Middle frontal gyrus (tissue), 1 donor: ENCODE measurements around the gene ARHGEF37.
A peak's percentile ranks its signal among the peaks of the same experiment; 100 is the strongest.
"Not testable (repeated sequence)": the region's sequence is repeated elsewhere in the genome, so short reads cannot be mapped to it uniquely, and the experiment has no call there.

Experiments used
- DNase-seq: peaks from one replicate; pipeline ENCODE4 v3.0.0-alpha.2; 2015; ENCODE audit warnings: low spot score; ENCODE audit errors: extremely low spot score

ARHGEF37 gene, protein sequence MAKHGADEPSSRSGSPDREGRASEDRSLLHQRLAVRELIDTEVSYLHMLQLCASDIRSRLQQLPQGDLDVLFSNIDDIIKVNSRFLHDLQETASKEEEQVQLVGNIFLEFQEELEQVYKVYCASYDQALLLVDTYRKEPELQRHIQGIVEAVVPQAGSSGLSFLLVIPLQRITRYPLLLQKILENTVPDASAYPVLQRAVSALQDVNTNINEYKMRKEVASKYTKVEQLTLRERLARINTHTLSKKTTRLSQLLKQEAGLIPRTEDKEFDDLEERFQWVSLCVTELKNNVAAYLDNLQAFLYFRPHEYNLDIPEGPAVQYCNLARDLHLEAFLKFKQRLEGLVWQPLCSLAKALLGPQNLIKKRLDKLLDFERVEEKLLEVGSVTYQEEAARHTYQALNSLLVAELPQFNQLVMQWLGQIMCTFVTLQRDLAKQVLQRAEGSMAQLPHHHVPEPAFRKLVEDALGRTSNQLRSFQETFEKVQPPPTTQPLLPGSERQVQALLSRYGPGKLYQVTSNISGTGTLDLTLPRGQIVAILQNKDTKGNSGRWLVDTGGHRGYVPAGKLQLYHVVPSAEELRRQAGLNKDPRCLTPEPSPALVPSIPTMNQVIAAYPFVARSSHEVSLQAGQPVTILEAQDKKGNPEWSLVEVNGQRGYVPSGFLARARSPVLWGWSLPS

DNA sequence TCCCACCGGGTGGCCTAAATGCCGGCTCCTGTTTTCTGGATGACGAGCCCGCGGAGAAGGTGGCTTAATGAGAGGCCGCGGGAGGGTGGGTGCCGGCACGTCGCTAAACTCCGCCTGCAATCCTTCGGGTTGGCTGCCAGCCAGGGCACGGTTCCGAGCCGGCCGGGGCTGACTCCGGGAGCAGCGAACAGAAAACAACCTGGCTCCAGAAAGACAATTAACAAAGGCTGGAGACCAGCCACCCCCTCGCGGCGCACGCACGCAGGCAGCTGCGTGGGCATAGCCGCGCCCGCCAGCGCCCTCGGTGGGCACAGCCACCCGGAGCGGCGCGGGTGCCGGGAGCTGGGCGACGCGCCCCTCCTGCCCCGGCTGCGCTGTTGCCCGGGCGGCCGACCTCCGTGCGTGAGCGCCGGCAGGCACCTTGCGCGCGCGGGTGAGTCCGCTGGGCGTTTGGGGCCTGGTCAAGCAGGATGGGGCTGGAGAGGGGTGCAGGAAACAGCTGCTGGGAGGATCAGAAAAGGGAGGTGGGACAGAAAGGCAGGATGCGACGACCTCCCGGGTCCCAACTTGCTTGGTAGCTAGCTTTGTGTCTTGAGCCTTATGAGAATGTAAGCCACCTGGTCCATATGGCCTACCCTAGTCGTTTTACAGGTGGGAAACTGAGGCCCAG lies at the start of gene ARHGEF37:
TSS of gene ARHGEF37 (plus strand) at position 307 of the 670 bp plus-strand sequence. CDS start 16,272 bp downstream, outside the sequence.
- peak; percentile 53 for DNase-seq

DNA sequence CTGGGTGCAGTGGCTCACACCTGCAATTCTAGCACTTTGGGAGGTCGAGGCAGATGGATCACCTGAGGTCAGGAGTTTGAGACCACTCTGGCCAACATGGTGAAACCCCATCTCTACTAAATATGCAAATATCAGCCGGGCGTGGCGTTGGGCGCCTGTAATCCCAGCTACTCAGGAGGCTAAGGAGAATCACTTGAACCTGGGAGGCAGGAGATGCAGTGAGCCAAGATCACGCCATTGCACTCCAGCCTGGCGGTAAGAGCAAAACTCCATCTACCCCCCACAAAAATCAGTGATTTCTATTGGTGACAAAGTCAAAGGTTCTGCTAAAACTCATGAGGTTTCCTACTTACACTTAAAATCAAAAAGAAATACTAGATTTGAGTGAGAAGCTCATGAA lies 48.9 kb upstream of the ARHGEF37 start:
- no peak for DNase-seq

DNA sequence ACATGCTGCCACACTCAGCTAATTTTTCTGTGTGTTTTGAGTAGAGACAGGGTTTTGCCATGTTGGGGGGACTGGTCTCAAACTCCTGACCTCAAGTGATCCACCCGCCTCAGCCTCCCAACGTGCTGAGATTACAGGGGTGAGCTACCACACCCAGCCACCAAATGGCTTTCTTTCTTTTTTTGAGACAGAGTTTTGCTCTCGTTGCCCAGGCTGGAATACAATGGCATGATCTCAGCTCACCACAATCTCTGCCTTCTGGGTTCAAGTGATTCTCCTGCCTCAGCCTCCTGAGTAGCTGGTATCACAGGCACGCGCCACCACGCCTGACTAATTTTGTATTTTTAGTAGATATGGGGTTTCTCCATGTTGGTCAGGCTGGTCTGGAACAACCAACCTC lies 45.5 kb upstream of the ARHGEF37 start:
- DNase-seq = not testable (repeated sequence)

DNA sequence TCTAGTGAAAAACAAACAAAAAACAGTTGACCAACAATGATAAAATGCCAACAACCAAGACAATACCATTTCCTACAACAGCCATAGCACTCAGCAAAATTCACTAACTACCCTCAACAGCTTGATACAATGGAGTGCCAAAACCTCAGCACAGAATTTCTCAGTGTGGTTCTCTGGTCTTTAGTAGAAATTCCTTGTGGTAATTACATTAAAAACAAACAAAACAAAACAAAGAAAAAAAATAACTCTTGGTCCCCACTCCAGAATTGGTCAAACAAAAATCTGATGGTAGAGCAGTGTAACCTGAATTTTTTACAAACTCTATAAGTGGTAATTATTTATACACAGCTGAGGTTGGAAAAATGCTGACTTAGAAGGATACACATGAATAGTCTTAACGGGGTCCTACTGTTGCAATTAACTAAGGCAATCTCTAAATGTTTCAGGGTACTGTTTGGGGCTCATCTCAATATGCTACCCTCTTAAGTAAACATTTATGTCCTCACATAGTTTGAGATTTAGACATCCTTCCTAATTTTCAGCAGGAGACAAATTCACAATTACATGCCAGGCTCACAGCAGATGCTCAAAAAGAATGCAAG lies 43.8 kb upstream of the ARHGEF37 start:
- DNase-seq = no peak

DNA sequence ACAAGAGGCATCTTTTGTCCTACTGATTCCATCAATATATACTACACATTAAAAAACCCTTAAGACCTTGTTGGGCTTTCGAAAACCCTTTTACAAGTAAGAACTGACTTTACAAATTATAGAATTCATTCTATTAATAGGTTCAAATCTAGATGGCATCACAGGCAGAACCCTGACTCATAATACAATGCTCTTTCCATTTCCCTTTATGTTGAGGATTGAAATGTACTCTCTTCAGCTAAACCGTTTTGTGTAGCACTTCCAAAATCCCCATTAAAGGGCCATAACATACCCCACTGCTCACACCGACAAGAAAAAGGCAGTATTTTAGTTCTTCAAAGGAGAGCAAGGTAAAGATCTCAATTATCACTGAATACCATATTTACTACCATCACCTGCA lies 41.2 kb upstream of the ARHGEF37 start:
- no peak for DNase-seq

DNA sequence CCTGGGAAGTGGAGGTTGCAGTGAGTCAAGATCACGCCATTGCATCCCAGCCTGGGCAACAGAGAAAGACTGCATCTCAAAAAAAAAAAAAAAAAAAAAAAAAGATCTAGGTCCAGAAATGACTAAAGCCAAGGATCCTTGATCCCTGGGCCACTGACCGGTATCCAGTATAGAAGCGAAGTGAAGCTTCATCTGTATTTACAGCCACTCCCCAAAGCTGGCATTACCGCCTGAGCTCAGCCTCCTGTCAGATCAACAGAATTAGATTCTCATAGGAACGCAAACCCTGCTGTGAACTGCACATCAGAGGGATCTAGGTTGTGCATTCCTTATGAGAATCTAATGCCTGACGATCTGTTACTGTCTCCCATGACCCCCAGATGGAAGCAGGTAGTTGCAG lies 39.4 kb upstream of the ARHGEF37 start:
- no peak for DNase-seq

DNA sequence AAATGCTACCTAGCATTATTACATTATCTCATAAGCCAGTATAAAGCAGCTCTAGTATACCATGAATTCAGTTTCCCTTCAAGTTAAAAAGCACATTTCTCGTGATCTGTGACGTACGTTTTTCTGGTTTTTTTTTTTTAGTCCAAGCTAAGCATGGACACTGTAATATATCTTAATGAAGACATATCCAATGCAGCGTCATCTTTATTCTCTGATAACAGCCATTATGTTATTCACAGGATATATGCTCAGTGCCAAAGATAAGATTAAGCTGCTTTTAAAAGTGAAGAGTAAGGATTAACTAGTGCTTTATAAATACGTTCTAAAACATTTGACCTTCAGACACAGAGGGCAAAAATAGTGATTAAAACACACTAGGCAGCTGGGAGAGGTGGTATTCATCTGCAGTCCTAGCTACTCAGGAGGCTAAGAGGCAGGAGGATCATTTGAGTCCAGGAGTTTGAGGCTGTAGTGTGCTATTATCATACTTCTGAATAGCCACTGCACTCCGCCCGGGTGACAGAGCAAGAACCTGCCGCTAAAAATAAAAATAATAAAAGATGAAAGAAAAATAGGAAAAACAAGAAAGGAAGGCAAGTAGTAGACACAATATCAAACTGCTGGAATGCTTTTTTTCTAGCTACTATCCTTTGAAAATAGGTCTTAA lies 37.8 kb upstream of the ARHGEF37 start:
- DNase-seq = no peak

DNA sequence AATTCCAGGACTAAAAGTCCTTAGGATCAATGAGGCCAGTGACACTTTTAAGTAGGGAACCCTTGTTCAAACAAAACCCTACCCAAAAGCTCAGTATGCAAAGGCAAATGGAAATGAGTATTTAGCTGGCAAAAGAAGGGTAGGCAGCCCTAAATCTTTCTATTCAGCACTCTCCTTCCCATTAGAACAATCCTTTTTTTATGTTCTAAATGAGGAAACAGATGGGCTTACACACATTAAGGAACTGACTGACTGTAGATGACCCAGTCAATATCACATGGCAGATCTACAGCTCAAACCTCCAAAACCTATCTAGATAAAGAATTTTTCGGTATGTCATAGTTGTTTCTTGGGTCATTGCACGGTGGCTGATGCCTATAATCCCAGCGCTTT lies 37.3 kb upstream of the ARHGEF37 start:
- DNase-seq = no peak

DNA sequence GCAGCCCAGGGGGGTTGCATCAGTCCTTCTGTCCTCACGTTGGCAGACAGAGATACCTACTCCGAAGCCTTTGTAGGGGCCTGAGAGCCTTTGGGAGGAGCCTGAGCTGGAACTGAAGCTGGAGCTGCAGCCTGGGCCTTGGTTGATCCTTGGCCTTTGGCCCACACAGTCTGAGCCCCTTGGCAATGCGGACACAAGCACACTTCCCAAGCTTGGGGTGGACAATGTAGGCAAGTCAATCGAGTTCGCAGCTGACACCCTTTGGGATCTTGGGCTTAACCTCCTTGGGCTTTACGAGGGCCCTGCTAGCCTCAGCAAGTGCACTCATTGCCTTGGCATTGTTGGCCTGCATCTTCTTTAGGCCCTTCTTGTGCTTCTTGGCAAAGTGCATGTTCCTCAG lies 36.0 kb upstream of the ARHGEF37 start:
- DNase-seq = no peak

DNA sequence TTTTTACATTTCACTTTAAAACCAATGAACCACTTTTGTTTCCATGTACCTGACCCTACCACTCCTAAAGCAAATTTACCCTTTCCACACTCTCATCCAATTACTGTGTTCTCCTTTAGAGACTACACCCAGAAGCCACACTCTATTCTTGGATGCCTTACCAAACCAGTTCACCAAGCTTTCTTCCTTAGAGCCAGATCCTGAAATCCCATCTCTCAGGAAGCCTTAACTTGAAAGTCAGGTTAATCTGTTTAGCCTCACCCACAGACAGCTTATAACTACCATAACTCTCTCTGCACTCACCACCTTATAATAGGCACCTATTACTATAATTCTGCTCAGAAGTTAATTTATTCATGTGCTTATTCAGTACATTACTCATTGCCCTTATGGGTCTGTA lies 34.3 kb upstream of the ARHGEF37 start:
- no peak for DNase-seq

DNA sequence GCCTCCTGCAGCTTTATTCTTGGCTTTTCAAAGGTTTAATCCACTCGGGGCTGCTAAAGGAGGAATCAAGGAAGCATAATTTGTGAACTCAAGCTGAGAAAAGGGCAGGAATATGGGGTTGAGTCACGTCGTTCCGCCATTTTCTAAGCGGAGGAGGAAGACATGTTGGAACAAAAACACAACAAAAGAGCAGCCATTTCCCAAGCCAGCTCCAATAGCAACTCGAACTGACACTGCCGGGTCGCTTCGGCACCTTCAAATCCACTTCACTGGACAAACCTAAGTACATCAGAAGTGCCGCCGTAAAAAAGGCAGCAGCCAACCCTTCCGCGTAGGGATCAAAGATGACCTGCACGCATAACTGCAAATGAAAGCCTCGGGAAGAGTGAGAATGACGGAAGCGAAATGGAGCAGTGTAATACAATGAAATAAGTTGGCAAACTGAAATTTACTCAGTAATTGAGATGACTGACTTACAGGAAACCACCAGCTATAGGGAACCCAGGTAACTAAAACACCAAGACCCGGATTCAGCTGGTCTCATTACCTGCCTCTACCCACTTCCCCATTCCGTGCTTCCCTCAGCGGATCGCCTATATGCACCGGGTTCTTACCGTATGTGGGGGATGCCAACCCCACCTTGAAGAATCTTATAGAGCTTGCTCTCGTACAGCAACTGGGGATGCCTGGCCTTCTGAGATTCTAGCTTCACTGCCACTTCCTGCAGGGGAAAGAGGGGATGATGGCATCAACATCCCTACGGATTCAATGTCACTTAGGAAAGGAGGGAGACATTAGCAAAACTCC lies 31.6 kb upstream of the ARHGEF37 start:
- DNase-seq = peak; percentile 39

DNA sequence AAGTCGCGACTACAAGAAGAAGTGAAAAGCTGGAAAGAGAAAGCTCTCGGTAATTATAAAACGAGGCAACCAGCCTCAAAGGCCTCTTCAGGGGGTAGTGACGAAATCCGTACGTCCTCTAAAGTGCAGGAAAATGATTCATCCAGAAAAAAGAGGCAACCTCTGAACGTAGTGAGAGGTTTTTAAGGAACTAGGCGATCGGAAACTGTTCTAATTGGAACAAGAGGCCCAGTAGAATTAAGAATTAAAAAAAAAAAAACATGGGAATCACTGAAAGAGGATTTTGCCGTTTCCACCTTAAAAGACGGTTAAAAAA lies 31.1 kb upstream of the ARHGEF37 start:
- DNase-seq = no peak

DNA sequence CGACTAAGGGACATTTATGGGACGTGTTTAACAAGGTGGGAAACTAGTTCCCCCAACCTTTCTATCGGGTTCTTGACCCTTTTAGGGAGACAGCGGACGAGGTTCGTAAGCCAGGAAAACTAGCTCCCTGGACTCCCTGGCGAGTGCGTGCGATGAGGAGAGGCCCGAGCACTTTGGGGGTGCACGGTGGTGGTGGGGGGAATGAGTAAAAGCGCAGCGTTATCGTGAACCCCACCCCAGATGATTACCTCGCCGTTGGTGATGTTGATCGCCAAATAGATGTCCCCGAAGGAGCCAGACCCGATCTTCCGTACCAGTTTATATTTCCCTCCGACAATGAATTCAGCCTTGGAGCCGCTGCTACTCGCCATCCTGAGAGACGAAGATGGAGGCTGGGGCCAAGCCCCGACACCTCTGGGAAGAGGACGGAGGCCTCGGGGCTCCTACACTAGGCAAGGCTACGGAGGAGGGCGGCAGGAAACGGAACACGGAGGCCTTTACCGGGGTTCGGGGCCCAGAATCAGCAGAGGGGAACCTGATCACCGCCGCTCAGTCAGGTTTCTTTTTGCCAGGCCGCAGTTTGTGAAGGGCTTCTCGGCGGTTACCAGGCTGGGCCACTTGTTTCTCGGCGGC lies 30.6 kb upstream of the ARHGEF37 start:
- no peak for DNase-seq

DNA sequence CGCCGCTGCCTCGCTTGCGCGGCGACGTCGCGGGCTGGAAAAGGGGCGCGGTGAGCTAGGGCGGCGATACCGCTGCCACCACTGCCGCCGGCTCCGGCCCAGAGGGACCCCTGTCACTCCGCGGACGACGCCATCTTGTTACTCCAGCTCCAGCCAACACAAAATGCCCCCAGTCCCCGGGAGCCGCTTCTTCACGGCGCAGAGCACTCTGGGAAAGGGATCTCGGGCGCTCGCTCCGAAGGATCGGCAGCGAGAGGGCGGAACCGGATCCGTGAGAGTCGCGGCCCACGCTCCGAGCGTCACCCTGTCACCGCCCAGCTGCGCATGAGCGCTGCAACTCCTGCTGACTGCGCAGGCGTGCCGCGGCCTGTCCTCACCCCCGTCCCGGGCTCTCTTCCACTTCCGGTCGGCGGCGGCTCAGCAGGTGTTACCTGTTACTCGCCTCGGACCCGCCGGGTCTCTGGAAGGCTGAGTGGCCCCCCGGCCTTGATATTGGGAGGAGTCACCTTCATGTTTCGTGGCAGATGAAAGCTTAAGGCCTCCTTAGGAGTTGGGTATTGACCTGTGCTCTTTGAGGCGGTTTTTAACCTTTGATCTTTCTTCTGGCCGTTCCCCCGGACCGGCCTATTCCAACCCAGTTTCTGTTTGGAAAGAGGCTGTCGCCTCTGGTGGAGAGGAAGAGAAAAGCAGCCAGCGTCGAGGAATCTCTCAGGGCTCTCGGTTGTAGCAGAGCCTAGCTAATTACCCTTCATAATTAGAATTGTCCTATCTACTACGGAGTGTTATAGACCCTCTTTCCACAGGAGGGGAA lies 29.9 kb upstream of the ARHGEF37 start, which contains the start of gene CSNK1A1:
TSS of gene CSNK1A1 (minus strand) at position 213 of the 811 bp plus-strand sequence. CDS start 475 bp downstream, outside the sequence.
- peak; percentile 98 for DNase-seq

DNA sequence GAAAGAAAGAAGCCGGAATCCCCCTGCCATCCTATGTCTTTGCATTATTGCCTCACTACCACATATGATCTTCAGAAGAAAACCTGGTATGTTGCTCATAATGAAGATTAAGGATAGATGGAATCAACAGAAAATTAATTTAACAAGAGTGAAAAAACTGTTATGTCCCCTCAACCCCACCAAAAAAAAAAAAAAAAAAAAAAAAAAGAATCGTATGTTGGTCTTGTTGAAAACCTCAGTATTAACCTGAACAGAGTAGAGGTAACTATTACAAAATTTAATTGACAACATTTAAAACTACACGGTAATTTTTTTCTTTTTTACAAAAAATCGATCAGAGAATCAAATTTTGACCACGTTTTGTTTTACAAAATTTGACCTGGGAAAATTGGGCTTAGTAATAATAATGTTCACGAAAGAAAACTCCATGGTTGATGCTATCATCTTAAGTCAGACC lies 29.2 kb upstream of the ARHGEF37 start:
- no peak for DNase-seq

DNA sequence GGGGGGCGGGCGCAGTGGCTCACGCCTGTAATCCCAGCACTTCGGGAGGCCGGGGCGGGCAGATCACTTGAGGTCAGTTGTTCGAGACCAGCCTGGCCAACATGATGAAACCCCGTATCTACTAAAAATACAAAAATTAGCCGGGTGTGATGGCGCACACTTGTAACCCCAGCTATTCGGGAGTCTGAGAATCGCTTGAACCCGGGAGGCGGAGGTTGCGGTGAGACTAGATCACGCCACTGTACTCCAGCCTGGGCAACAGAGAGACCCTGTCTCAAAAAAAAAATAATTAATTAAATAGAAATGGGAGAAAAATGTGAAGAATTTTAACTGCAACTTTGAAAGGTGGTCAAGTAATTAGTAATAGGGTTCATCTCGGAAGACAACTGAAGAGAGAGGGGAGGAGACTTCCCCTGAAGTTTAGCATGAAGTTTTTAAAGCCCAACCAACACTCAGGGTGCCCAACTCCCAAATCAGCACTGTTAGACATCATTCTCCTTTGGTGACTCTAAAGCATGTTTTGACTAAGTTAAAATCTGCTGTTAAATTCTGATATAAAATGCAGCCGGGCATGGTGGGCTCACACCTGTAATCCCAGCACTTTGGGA lies 28.6 kb upstream of the ARHGEF37 start:
- DNase-seq = no peak

DNA sequence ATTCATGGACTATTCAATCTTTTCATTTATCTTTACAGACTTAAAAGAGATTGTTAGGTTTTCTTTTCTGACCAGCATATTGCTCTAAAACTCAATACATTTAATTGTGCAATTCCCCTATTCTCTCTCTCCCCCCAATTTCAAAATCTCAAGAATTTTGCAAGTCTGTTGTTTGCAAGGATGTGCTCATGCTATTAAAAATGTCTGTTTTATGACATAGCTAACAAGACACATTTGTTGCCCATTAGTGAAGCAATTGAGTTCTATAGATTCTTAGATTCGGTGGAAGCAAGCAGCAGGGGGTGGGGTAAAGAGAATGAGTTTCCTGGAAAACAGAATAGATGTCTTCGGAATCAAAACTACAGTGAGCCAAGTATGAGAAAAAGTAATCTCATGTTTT lies 21.6 kb upstream of the ARHGEF37 start:
- DNase-seq = no peak

DNA sequence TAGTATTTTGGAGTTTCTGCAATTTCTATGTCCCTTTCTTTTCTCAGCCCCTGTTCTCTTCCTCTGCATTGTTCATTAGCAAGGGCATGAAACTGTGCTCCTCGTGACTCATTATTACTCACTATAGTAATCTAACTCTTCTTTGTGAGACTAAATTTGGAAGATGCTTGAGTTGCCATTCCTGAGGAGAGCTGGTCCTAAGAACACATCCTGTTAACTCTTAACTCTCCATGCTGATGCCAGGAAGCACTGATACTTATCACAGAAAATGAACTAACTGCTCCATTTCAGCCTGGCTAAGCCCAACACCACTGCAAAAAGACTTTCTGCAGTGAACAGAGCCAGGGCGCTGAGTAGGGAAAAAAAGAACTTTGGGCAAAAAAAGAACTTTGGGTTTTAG lies 19.4 kb upstream of the ARHGEF37 start:
- no peak for DNase-seq

DNA sequence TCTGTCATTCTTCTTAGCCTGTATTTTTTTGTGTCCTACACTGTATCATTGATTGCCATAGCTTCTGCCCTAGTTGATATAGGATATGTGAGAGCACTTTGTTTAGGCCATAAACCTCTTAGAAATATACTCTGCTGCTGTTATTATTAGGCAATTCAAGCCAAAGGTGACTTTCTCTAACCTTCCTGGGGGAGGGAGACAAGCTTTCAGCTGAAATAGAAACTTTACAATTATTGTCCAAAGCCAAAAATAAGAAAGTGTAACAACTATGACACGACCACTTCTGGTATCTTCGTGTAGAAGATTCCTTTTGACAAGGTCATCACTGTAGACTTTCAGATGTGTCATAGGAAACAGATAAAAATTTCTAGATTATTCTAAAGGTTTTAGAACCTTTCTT lies 17.8 kb upstream of the ARHGEF37 start:
- DNase-seq = no peak
